H1 (cell line): ENCODE data around the gene NAT8L. TPM values are rescaled to one million over a fixed set of nuclear protein-coding genes. Genes with fewer than 3 reads are reported as not detected.

Source experiments
- HDAC2 ChIP-seq, 2 experiments: fragments of 300-600 bp in 1 of 2; sonication (generic) in 1 of 2; IDR thresholded peaks; 2 replicates each; pipeline ENCODE4 v1.6.1; 2011 to 2012; ENCODE audit warnings: low read depth in 2 of 2, low read length in 2 of 2, mild to moderate bottlenecking in 2 of 2, moderate library complexity in 2 of 2, borderline replicate concordance in 1 of 2, inconsistent platforms in 1 of 2
- SIX5 ChIP-seq: IDR thresholded peaks from 2 replicates; pipeline ENCODE4 v1.6.1; 2011; ENCODE audit warnings: mild to moderate bottlenecking, low read depth, low read length
- polyA plus RNA-seq, 7 experiments: library from polyadenylated mRNA; depleted of rRNA in 3 of 7; stranded (reverse) in 5 of 7; unstranded in 2 of 7; fragments of >200 nt in 5 of 7; fragments of 200-250 nt in 2 of 7; gene quantifications; 1 replicate in 5 of 7; 2 replicates in 1 of 7; 4 replicates in 1 of 7; pipeline versions ENCODE4 v1.2.1 to v1.2.3, GENCODE V29; 2011 to 2013; ENCODE audit warnings: missing spikeins in 2 of 7, mixed read lengths in 2 of 7
- total RNA-seq: library from RNA; stranded (reverse); fragmentation: NEBNext Ultra II Directional; extraction: Animal tissue kit (Norgen Biotek cat#: 25700); gene quantifications from 2 replicates; pipeline ENCODE4 v1.2.1, GENCODE V29; 2021
- TF ChIP-seq, protein P1 (sequence below): IDR thresholded peaks from 2 replicates; pipeline ENCODE4 v1.6.1; 2011; ENCODE audit warnings: low read depth, mild to moderate bottlenecking, low read length; ENCODE audit not compliant: insufficient read depth

The NAT8L gene
- total and polyA plus RNA-seq, 2 of the 8 experiments (the other 6 are each of a cell fraction or from before 2014, with no cell fraction given), result 10.8 TPM

DNA sequence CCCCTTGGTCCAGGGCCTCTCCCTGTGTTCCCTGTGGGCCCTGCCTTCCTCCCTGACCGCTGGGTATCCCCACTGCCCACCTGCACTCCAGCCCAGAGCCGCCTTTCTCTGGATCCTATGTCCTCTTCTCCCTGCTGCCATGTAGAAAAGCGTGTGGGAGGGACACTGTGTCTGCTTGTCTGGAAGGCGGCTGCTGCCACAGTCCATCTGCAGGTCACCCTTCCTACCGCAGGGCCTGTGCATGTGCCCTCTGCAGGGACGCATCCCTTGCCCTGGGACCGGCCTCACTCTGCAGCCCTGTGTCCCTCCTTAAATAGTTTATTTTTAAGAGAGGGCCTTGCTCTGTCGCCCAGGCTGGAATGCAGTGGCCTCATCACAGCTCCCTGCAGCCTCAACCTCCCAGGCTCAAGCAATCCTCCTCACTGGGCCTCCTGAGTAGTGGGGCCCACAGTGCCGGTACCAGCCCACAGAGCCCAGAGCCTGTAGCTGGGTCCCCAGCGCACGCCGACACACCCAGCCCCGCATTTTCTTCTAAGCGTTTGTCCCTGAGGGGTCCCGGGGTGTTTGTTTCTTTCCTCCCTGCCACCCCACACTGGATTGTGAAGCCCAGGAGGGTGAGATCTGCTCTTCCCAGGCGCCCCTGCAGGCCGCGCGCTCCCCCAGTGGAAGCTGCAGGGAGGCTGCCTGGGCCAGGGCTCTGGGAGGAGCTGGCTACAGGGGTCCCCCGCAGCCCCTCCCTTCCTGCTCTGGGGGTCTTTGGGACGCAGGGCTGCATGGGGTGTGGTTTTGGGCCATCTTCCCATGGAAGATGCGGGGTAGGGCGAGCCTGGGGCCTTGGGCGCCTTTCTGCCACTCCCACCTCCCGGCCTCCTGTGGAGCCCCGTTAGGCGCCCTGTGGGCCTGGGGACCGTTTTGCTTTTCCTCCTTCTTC lies 12.8 kb upstream of the NAT8L start (continued):
- TF ChIP-seq, protein P1, sequence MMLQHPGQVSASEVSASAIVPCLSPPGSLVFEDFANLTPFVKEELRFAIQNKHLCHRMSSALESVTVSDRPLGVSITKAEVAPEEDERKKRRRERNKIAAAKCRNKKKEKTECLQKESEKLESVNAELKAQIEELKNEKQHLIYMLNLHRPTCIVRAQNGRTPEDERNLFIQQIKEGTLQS, result no peak
- TF ChIP-seq HDAC2 (IDR thresholded peaks at IDR 0.05; ENCODE audit: borderline replicate concordance in 1 of 2, low read depth in 2 of 2, low read length in 2 of 2) (no peak), SIX5 (no peak)
- TF ChIP-seq, all 59 proteins: peak for 0
